Activated CD4-positive, alpha-beta T cell treated with anti-CD3 and anti-CD28 coated beads for 36 hours (primary cell): ENCODE measurements around the gene UBE2H. TPM values are rescaled to one million over a fixed set of nuclear protein-coding genes. Genes with fewer than 3 reads are reported as not detected.
A peak's percentile ranks its signal among the peaks of the same experiment; 100 is the strongest.

Experiments used
- ATAC-seq: fragments of 200-7000 bp; cut with Tn5 transposase; one replicate; pipeline ENCODE4 v1.10.0; 2021; ENCODE audit warnings: mild to moderate bottlenecking, moderate library complexity
- CTCF ChIA-PET: fragments of 350-600 bp; sonication (Branson Sonifier 250); formaldehyde crosslinking; loops from one replicate; lab custom pipeline; 2021; ENCODE audit warnings: antibody characterized with exemption; lab: Charles Lee
- POLR2A ChIA-PET: fragments of 350-600 bp; sonication (Branson Sonifier 250); formaldehyde crosslinking; loops from one replicate; lab custom pipeline; 2021; ENCODE audit warnings: antibody characterized with exemption, inconsistent platforms; lab: Charles Lee
- DNase-seq: peaks from one replicate; pipeline ENCODE4 v3.0.0-alpha.2; 2020
- H3K27ac Mint-ChIP-seq: one replicate; pipeline ENCODE4 v1.8.0; 2021; ENCODE audit warnings: mixed read lengths
- H3K27me3 Mint-ChIP-seq: one replicate; pipeline ENCODE4 v1.8.0; 2021; ENCODE audit warnings: mixed read lengths
- H3K36me3 Mint-ChIP-seq: one replicate; pipeline ENCODE4 v1.8.0; 2021; ENCODE audit warnings: low read depth, mixed read lengths
- H3K4me1 Mint-ChIP-seq: one replicate; pipeline ENCODE4 v1.8.0; 2021; ENCODE audit warnings: mixed read lengths
- H3K4me3 Mint-ChIP-seq: one replicate; pipeline ENCODE4 v1.8.0; 2021; ENCODE audit warnings: mild to moderate bottlenecking, moderate library complexity, mixed read lengths
- H3K9me3 Mint-ChIP-seq: one replicate; pipeline ENCODE4 v1.8.0; 2021; ENCODE audit warnings: low read depth, mixed read lengths
- intact Hi-C, 2 experiments: fragments of 100-400 bp; cut with DNase I in 1 of 2; cut with micrococcal nuclease in 1 of 2; formaldehyde crosslinking; loops; one replicate each; pipeline versions ENCODE4 v1.14.2 to v1.15.1; 2022 to 2024; cut with DNase I, micrococcal nuclease
- total RNA-seq, 2 experiments: library from RNA; stranded (reverse); gene quantifications; one replicate each; pipeline ENCODE4 v1.2.3, GENCODE V29; 2021

The UBE2H gene
- 10 to 100 TPM; 25.6 to 40.7 TPM for total RNA-seq

- Mint-ChIP-seq H3K27me3 (no peaks in the 10 kb centered on the region), H3K9me3 (no peaks in the 10 kb centered on the region), H3K4me1 (peaks cover 8% of the 10 kb centered on the region), H3K27ac (peak within 1 kb of the TSS; percentile 99), H3K36me3 (peaks cover 2% of the 10 kb centered on the region), H3K4me3 (no peak within 1 kb of the TSS)
- intact Hi-C loops: loop anchor here (1.0 to 10.0 kb wide), 15 partner anchors 46 to 1152 kb away; partner anchors contain the start of genes COPG2 (in 1 of the 2), KLHDC10 (in 1 of the 2), NRF1 (in 1 of the 2) and STRIP2 (in 1 of the 2)
- ATAC-seq (peak; percentile 66), DNase-seq (peak; percentile 96)
- ChIA-PET CTCF (interaction anchor here (1.1 kb wide), 1 partner anchor 514 kb away, joined by 3 read pairs; no protein-coding TSS in a partner anchor), POLR2A (no interaction called here)
Observed at GRCh38 chr7:129952653-129953560, at the start of gene UBE2H. Gene UBE2H, minus strand, starts transcription at chr7:129952960. Its CDS starts 405 bp downstream, at chr7:129952555.

GRCh38 chr7:129998446-129998845, 45.7 kb upstream of the UBE2H start:
- Mint-ChIP-seq H3K27me3 (no peaks in the 10 kb centered on the region), H3K4me1 (no peaks in the 10 kb centered on the region), H3K9me3 (no peaks in the 10 kb centered on the region), H3K27ac (no peak overlapping the region), H3K4me3 (no peak overlapping the region), H3K36me3 (no peaks in the 10 kb centered on the region)
- ChIA-PET POLR2A (no interaction called here), CTCF (interaction anchor here (0.7 kb wide), 1 partner anchor 167 kb away, joined by 3 read pairs; no protein-coding TSS in a partner anchor)
- no peak for DNase-seq
- intact Hi-C loops: no loop called here
- no peak for ATAC-seq

GRCh38 chr7:129997285-129997684, 44.5 kb upstream of the UBE2H start:
- CTCF ChIA-PET: interaction anchor here (0.7 kb wide), 1 partner anchor 16 kb away, joined by 3 read pairs; no protein-coding TSS in a partner anchor
- intact Hi-C loops: no loop called here
- H3K4me1 Mint-ChIP-seq: no peaks in the 10 kb centered on the region
- no peak overlapping the region for H3K27ac Mint-ChIP-seq
- DNase-seq (no peak), ATAC-seq (no peak)
- H3K27me3 Mint-ChIP-seq: no peaks in the 10 kb centered on the region
- no peaks in the 10 kb centered on the region for H3K36me3 Mint-ChIP-seq
- no peak overlapping the region for H3K4me3 Mint-ChIP-seq
- POLR2A ChIA-PET: no interaction called here
- no peaks in the 10 kb centered on the region for H3K9me3 Mint-ChIP-seq

- Mint-ChIP-seq H3K36me3 (no peaks in the 10 kb centered on the region), H3K4me1 (peaks cover 2% of the 10 kb centered on the region), H3K9me3 (no peaks in the 10 kb centered on the region), H3K27me3 (no peaks in the 10 kb centered on the region), H3K4me3 (no peak overlapping the region), H3K27ac (no peak overlapping the region)
- DNase-seq (no peak), ATAC-seq (no peak)
- intact Hi-C loops: no loop called here
- POLR2A ChIA-PET: no interaction called here
- CTCF ChIA-PET: interaction anchor here (0.6 kb wide), 1 partner anchor 10 kb away, joined by 3 read pairs; no protein-coding TSS in a partner anchor
Observed at GRCh38 chr7:129993275-129993674, 40.5 kb upstream of the UBE2H start.

GRCh38 chr7:129990403-129991192, 37.8 kb upstream of the UBE2H start:
- ChIA-PET CTCF (interaction anchor here (0.6 kb wide), 1 partner anchor 363 kb away, joined by 3 read pairs; no protein-coding TSS in a partner anchor), POLR2A (no interaction called here)
- Mint-ChIP-seq H3K4me1 (peaks cover 2% of the 10 kb centered on the region), H3K36me3 (no peaks in the 10 kb centered on the region), H3K4me3 (no peak overlapping the region), H3K9me3 (no peaks in the 10 kb centered on the region), H3K27ac (no peak overlapping the region), H3K27me3 (no peaks in the 10 kb centered on the region)
- DNase-seq: no peak
- intact Hi-C loops: no loop called here
- ATAC-seq: no peak

- CTCF ChIA-PET: interaction anchor here (1.0 kb wide), 1 partner anchor 622 kb away, joined by 4 read pairs; no protein-coding TSS in a partner anchor
- intact Hi-C loops: no loop called here
- Mint-ChIP-seq H3K36me3 (no peaks in the 10 kb centered on the region), H3K9me3 (no peaks in the 10 kb centered on the region), H3K27me3 (no peaks in the 10 kb centered on the region), H3K4me3 (no peak overlapping the region), H3K4me1 (peaks cover 2% of the 10 kb centered on the region), H3K27ac (no peak overlapping the region)
- DNase-seq: peak; percentile 78
- peak; percentile 97 for ATAC-seq
- POLR2A ChIA-PET: no interaction called here
Observed at GRCh38 chr7:129989466-129989865, 36.7 kb upstream of the UBE2H start.

- DNase-seq (no peak), ATAC-seq (no peak)
- no peaks in the 10 kb centered on the region for H3K9me3 Mint-ChIP-seq
- POLR2A ChIA-PET: no interaction called here
- intact Hi-C loops: no loop called here
- no peak overlapping the region for H3K27ac Mint-ChIP-seq
- CTCF ChIA-PET: no interaction called here
- no peak overlapping the region for H3K4me3 Mint-ChIP-seq
- peaks cover 3% of the 10 kb centered on the region for H3K27me3 Mint-ChIP-seq
- H3K36me3 Mint-ChIP-seq: no peaks in the 10 kb centered on the region
- peaks cover 2% of the 10 kb centered on the region for H3K4me1 Mint-ChIP-seq
Observed at GRCh38 chr7:129986600-129986999, 33.8 kb upstream of the UBE2H start.

- no peaks in the 10 kb centered on the region for H3K9me3 Mint-ChIP-seq
- POLR2A ChIA-PET: no interaction called here
- no peaks in the 10 kb centered on the region for H3K36me3 Mint-ChIP-seq
- CTCF ChIA-PET: interaction anchor here (1.1 kb wide), 2 partner anchors 132 to 762 kb away, joined by 3 read pairs; no protein-coding TSS in a partner anchor
- DNase-seq (no peak), ATAC-seq (no peak)
- H3K4me1 Mint-ChIP-seq: no peaks in the 10 kb centered on the region
- no peak overlapping the region for H3K4me3 Mint-ChIP-seq
- H3K27me3 Mint-ChIP-seq: peaks cover 3% of the 10 kb centered on the region
- no peak overlapping the region for H3K27ac Mint-ChIP-seq
- intact Hi-C loops: no loop called here
Observed at GRCh38 chr7:129980667-129981066, 27.9 kb upstream of the UBE2H start.

GRCh38 chr7:129975309-129975708, 22.5 kb upstream of the UBE2H start:
- DNase-seq: no peak
- POLR2A ChIA-PET: interaction anchor here (0.7 kb wide), 1 partner anchor 751 kb away, joined by 3 read pairs; the partner anchor contains the start of gene AHCYL2
- CTCF ChIA-PET: interaction anchor here (1.8 kb wide), 1 partner anchor 145 kb away, joined by 6 read pairs; no protein-coding TSS in a partner anchor
- Mint-ChIP-seq H3K27ac (no peak overlapping the region), H3K36me3 (no peaks in the 10 kb centered on the region), H3K4me1 (no peaks in the 10 kb centered on the region), H3K9me3 (no peaks in the 10 kb centered on the region), H3K27me3 (no peaks in the 10 kb centered on the region), H3K4me3 (no peak overlapping the region)
- no peak for ATAC-seq
- intact Hi-C loops: no loop called here

GRCh38 chr7:129970816-129971215, 18.1 kb upstream of the UBE2H start:
- H3K9me3 Mint-ChIP-seq: no peaks in the 10 kb centered on the region
- POLR2A ChIA-PET: no interaction called here
- intact Hi-C loops: no loop called here
- CTCF ChIA-PET: interaction anchor here (1.5 kb wide), 1 partner anchor 11 kb away, joined by 4 read pairs; no protein-coding TSS in a partner anchor
- no peak overlapping the region for H3K27ac Mint-ChIP-seq
- ATAC-seq (no peak), DNase-seq (no peak)
- H3K4me1 Mint-ChIP-seq: no peaks in the 10 kb centered on the region
- H3K36me3 Mint-ChIP-seq: no peaks in the 10 kb centered on the region
- H3K27me3 Mint-ChIP-seq: no peaks in the 10 kb centered on the region
- H3K4me3 Mint-ChIP-seq: no peak overlapping the region

- ChIA-PET CTCF (interaction anchor here (0.6 to 1.5 kb wide), 2 partner anchors 10 to 77 kb away, joined by 3 to 4 read pairs; no protein-coding TSS in a partner anchor), POLR2A (no interaction called here)
- no peaks in the 10 kb centered on the region for H3K36me3 Mint-ChIP-seq
- no peaks in the 10 kb centered on the region for H3K9me3 Mint-ChIP-seq
- intact Hi-C loops: no loop called here
- H3K4me1 Mint-ChIP-seq: no peaks in the 10 kb centered on the region
- H3K27me3 Mint-ChIP-seq: no peaks in the 10 kb centered on the region
- no peak overlapping the region for H3K4me3 Mint-ChIP-seq
- ATAC-seq: no peak
- H3K27ac Mint-ChIP-seq: no peak overlapping the region
- no peak for DNase-seq
Observed at GRCh38 chr7:129969881-129970446, 17.2 kb upstream of the UBE2H start.
